ENCODE data around the gene ZBTB3.

ZBTB3 gene

Small RNAs within 50 kb of the gene (small RNA-seq; reads per million reads assigned to genes)
- gene MIR6514 (ENCODE audit: insufficient read depth): 5.5 reads per million, percentile 26 among the genes with 10 or more reads in this experiment

All from neuronal stem cell (in vitro differentiated cells).